NOMO-1 (cell line): Measurements from ENCODE around the gene LATS1.
A peak's percentile ranks its signal among the peaks of the same experiment; 100 is the strongest.
"Not testable (repeated sequence)": the region's sequence is repeated elsewhere in the genome, so short reads cannot be mapped to it uniquely, and the experiment has no call there.

Experiments used
- DNase-seq, 2 experiments: peaks; one replicate each; lab custom pipeline; 2025; ENCODE audit not compliant: unreplicated experiment in 2 of 2; lab: John Stamatoyannopoulos, UW

Gene LATS1

GRCh38 chr6:149717588-149718458, at the start of gene LATS1:
Gene LATS1, minus strand, starts transcription at chr6:149718101. Its CDS starts 15,975 bp downstream, at chr6:149702126.
- peak; percentile 79 to 84 for DNase-seq

- DNase-seq: no peak
These were observed 48.4 kb upstream of the LATS1 start for GRCh38 chr6:149766156-149766769.

- no peak for DNase-seq
These were observed 46.0 kb upstream of the LATS1 start for GRCh38 chr6:149763866-149764265.

- peak; percentile 79 to 98 for DNase-seq
These were observed 43.5 kb upstream of the LATS1 start for GRCh38 chr6:149761438-149761837.

GRCh38 chr6:149756261-149756636, 38.3 kb upstream of the LATS1 start:
- DNase-seq: no peak

GRCh38 chr6:149755300-149756260, 37.7 kb upstream of the LATS1 start:
- no peak for DNase-seq

GRCh38 chr6:149754548-149754947, 36.6 kb upstream of the LATS1 start:
- DNase-seq: no peak

GRCh38 chr6:149753374-149753637, 35.4 kb upstream of the LATS1 start:
- not testable (repeated sequence) for DNase-seq

- peak; percentile 48 to 91 for DNase-seq
These were observed 34.9 kb upstream of the LATS1 start for GRCh38 chr6:149752600-149753373.

- not testable (repeated sequence) for DNase-seq
These were observed 34.0 kb upstream of the LATS1 start for GRCh38 chr6:149751920-149752319.

GRCh38 chr6:149751239-149751638, 33.3 kb upstream of the LATS1 start:
- DNase-seq: no peak

- peak; percentile 49 to 56 for DNase-seq
These were observed 32.3 kb upstream of the LATS1 start for GRCh38 chr6:149750136-149750609.

GRCh38 chr6:149749594-149750135, 31.8 kb upstream of the LATS1 start, which contains the start of gene PCMT1:
Gene PCMT1, plus strand, starts transcription at chr6:149749741. Its CDS starts 161 bp downstream, at chr6:149749902.
- peak; percentile 86 to 94 for DNase-seq

GRCh38 chr6:149749082-149749593, 31.2 kb upstream of the LATS1 start:
- DNase-seq: not testable (repeated sequence)

GRCh38 chr6:149746147-149746946, 28.4 kb upstream of the LATS1 start, which contains the start of gene NUP43:
Gene NUP43, minus strand, starts transcription at chr6:149746529. Its CDS starts 34 bp downstream, at chr6:149746495.
- peak; percentile 86 to 94 for DNase-seq

- not testable (repeated sequence) for DNase-seq
These were observed 27.4 kb upstream of the LATS1 start for GRCh38 chr6:149745252-149745651.

- no peak for DNase-seq
These were observed 17.0 kb upstream of the LATS1 start for GRCh38 chr6:149734915-149735314.

- no peak for DNase-seq
These were observed 15.3 kb upstream of the LATS1 start for GRCh38 chr6:149733089-149733720.
